GOT3 (cell line): ENCODE data around the gene SPA17.

Experiments used
- DNase-seq: peaks from one replicate; lab custom pipeline; 2025; ENCODE audit warnings: mixed read lengths; lab: John Stamatoyannopoulos, UW

SPA17 gene

GRCh38 chr11:124662106-124662505, 11.6 kb upstream of the SPA17 start:
- DNase-seq, result no peak

- DNase-seq, result no peak
Observed at GRCh38 chr11:124663861-124664260, 9.8 kb upstream of the SPA17 start.

- no peak for DNase-seq
Observed at GRCh38 chr11:124667601-124668000, 6.1 kb upstream of the SPA17 start.

GRCh38 chr11:124669193-124669592, 4.5 kb upstream of the SPA17 start:
- DNase-seq, result no peak

- DNase-seq, result no peak
Observed at GRCh38 chr11:124670732-124671131, 3.0 kb upstream of the SPA17 start.

GRCh38 chr11:124672536-124673215, 1.0 kb upstream of the SPA17 start:
- no peak for DNase-seq

- DNase-seq, result no peak
Observed at GRCh38 chr11:124674168-124674517, 439 bp downstream of the SPA17 start.

- DNase-seq, result no peak
Observed at GRCh38 chr11:124674571-124674970, 867 bp downstream of the SPA17 start.

- DNase-seq, result no peak
Observed at GRCh38 chr11:124676386-124676785, 2.7 kb downstream of the SPA17 start.

- DNase-seq, result no peak
Observed at GRCh38 chr11:124678416-124678815, 4.7 kb downstream of the SPA17 start.

- no peak for DNase-seq
Observed at GRCh38 chr11:124681421-124681820, 7.7 kb downstream of the SPA17 start.

GRCh38 chr11:124682443-124682842, 8.7 kb downstream of the SPA17 start:
- DNase-seq, result no peak

GRCh38 chr11:124693142-124693541, 19.4 kb downstream of the SPA17 start:
- no peak for DNase-seq

- DNase-seq, result no peak
Observed at GRCh38 chr11:124699547-124699946, 25.8 kb downstream of the SPA17 start.

GRCh38 chr11:124700028-124700427, 26.3 kb downstream of the SPA17 start:
- no peak for DNase-seq

GRCh38 chr11:124707829-124708228, 34.1 kb downstream of the SPA17 start:
- no peak for DNase-seq

GRCh38 chr11:124712392-124712791, 38.7 kb downstream of the SPA17 start:
- DNase-seq, result no peak

GRCh38 chr11:124716591-124716990, 42.9 kb downstream of the SPA17 start:
- no peak for DNase-seq

GRCh38 chr11:124717421-124717785, 43.7 kb downstream of the SPA17 start:
- DNase-seq, result no peak

GRCh38 chr11:124717786-124718651, 44.3 kb downstream of the SPA17 start:
- no peak for DNase-seq

- DNase-seq, result no peak
Observed at GRCh38 chr11:124718801-124719200, 45.1 kb downstream of the SPA17 start.

GRCh38 chr11:124719534-124719933, 45.8 kb downstream of the SPA17 start:
- DNase-seq, result no peak

GRCh38 chr11:124722176-124722575, 48.5 kb downstream of the SPA17 start:
- no peak for DNase-seq
